ENCODE data around the gene TSPAN10. TPM values are rescaled to one million over a fixed set of nuclear protein-coding genes. Genes with fewer than 3 reads are reported as not detected.

Gene TSPAN10
- total RNA-seq, 5 donors from 2014 or later (not counting 1 experiment from before 2014, with no cell fraction given): 0.58 to 1.5 (median 0.66) TPM

GRCh38 chr17:81666092-81666341 lies 29.0 kb downstream of the TSPAN10 start:
- Histone ChIP-seq H3K9me3 (no peaks in the 10 kb centered on the region), H3K36me3 (ENCODE audit: control insufficient read depth in 2 of 2, extremely low read depth in 1 of 2, insufficient read depth in 1 of 2, low read length in 1 of 2) (peaks cover 4 to 32% of the 10 kb centered on the region in 2 donors), H3K4me3 (ENCODE audit: control insufficient read depth in 1 of 2, extremely low read depth in 1 of 2, low read length in 1 of 2) (peak overlapping the region; percentile 69 to 83), H3K27ac (ENCODE audit: low read length) (peak overlapping the region; percentile 61), H3K4me1 (ENCODE audit: control insufficient read depth in 1 of 2, extremely low read depth in 1 of 2, insufficient read depth in 2 of 2, low read length in 2 of 2) (peaks cover 35 to 62% of the 10 kb centered on the region in 2 experiments), H3K27me3 (replicated peaks in 1 of 2; ENCODE audit: control insufficient read depth in 2 of 2, extremely low read depth in 1 of 2, insufficient read depth in 2 of 2, low read length in 1 of 2) (no peaks in the 10 kb centered on the region)
- H3K4me1 Mint-ChIP-seq: peaks cover 38 to 52% (median 41%) of the 10 kb centered on the region in 3 donors
- CTCF ChIA-PET: no interaction called here
- H3K36me3 Mint-ChIP-seq: peaks cover 5% of the 10 kb centered on the region
- POLR2A ChIA-PET: interaction anchor here (0.5 to 0.6 kb wide), 2 partner anchors 475 to 615 kb away, joined by 3 to 5 read pairs; no protein-coding TSS in a partner anchor
- ATAC-seq (replicated peaks in 1 of 4) (peak; percentile 9 to 43 (median 40)), DNase-seq (peak in 6 of 35 experiments; percentile 13 to 49 (median 24))
- H3K9me3 Mint-ChIP-seq: no peaks in the 10 kb centered on the region
- H3K4me3 Mint-ChIP-seq: peak overlapping the region; percentile 81 to 90 (median 85)
- WGBS (ENCODE audit: insufficient coverage): under 1% methylated on average over 14 of the region's 16 CpGs
- peak overlapping the region; percentile 90 to 92 for H3K27ac Mint-ChIP-seq
- H3K27me3 Mint-ChIP-seq: no peaks in the 10 kb centered on the region

DNA sequence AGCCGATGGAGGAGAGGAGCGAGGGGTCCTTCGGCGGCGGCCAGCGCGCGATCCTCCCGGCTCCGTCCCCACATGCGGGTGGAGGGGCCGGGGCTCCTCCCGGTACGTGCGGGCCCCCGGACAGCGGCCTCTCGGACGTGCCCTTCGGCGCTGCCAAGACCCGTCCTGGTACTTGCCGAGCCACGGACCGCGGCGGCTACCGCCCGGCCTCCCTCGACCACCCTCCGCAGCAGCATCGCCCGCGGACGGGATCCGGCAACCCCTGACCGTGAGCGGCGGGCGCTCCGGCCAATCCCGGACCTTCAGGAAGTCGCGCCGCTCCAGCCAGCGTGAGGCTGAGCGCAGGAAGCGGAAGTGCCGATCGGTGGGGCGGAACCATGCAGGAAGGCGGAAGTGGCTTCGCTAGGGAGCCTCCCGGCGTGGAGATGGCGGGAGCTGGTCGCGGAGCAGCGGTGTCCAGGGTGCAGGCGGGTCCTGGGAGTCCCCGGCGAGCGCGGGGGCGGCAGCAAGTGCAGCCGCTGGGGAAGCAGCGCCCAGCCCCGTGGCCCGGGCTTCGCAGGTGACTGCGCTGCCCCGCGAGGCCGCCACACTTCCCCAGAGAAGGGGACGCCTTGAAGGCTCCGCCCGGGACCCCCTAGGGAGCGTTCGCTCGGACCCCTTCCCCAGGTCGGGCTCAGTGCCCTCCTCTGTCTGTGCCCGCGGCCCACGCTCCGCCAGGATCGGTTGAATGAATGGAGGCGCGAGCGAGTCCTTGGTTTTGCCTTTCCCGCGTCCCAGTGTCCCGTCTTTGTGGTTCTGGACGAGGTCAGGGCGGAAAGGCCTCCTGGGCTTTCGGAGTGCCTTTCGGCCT lies 29.6 kb downstream of the TSPAN10 start, which contains the start of the genes CCDC137 and OXLD1:
TSS of gene CCDC137 (plus strand) at position 396 of the 850 bp plus-strand sequence. CDS start at position 426, 30 bp downstream.
TSS of gene OXLD1 (minus strand) at position 264 of the 850 bp plus-strand sequence. CDS start at position 236, 28 bp downstream.
- Histone ChIP-seq H3K4me3 (ENCODE audit: control insufficient read depth in 1 of 2, extremely low read depth in 1 of 2, low read length in 1 of 2) (peak within 1 kb of the TSS; percentile 69 to 83), H3K36me3 (ENCODE audit: control insufficient read depth in 2 of 2, extremely low read depth in 1 of 2, insufficient read depth in 1 of 2, low read length in 1 of 2) (peaks cover 4 to 37% of the 10 kb centered on the region in 2 donors), H3K27ac (ENCODE audit: low read length) (peak within 1 kb of the TSS; percentile 61), H3K9me3 (no peaks in the 10 kb centered on the region), H3K27me3 (replicated peaks in 1 of 2; ENCODE audit: control insufficient read depth in 2 of 2, extremely low read depth in 1 of 2, insufficient read depth in 2 of 2, low read length in 1 of 2) (no peaks in the 10 kb centered on the region), H3K4me1 (ENCODE audit: control insufficient read depth in 1 of 2, extremely low read depth in 1 of 2, insufficient read depth in 2 of 2, low read length in 2 of 2) (peaks cover 33 to 62% of the 10 kb centered on the region in 2 experiments)
- Mint-ChIP-seq H3K27ac (peak within 1 kb of the TSS; percentile 90 to 92), H3K27me3 (no peaks in the 10 kb centered on the region), H3K4me3 (peak within 1 kb of the TSS; percentile 81 to 90 (median 85)), H3K4me1 (peaks cover 38 to 52% (median 41%) of the 10 kb centered on the region in 3 donors), H3K9me3 (no peaks in the 10 kb centered on the region), H3K36me3 (peaks cover 5% of the 10 kb centered on the region)
- DNase-seq (peak; percentile 83 to 97 (median 92)), ATAC-seq (replicated peaks in 1 of 4) (peak; percentile 91 to 94 (median 93))
- under 1% methylated on average over 96 of the region's 96 CpGs for WGBS (ENCODE audit: insufficient coverage)
- POLR2A ChIA-PET: interaction anchor here in 1 of 2 donors (0.6 kb wide), 1 partner anchor 476 kb away, joined by 3 read pairs; no protein-coding TSS in a partner anchor
- CTCF ChIA-PET: no interaction called here

GRCh38 chr17:81667754-81668153 lies 30.8 kb downstream of the TSPAN10 start:
- peaks cover 5% of the 10 kb centered on the region for H3K36me3 Mint-ChIP-seq
- Histone ChIP-seq H3K9me3 (no peaks in the 10 kb centered on the region), H3K36me3 (ENCODE audit: control insufficient read depth in 2 of 2, extremely low read depth in 1 of 2, insufficient read depth in 1 of 2, low read length in 1 of 2) (peaks cover 15 to 48% of the 10 kb centered on the region in 2 donors), H3K27ac (ENCODE audit: low read length) (no peak overlapping the region), H3K4me3 (ENCODE audit: control insufficient read depth in 1 of 2, extremely low read depth in 1 of 2, low read length in 1 of 2) (no peak overlapping the region), H3K27me3 (replicated peaks in 1 of 2; ENCODE audit: control insufficient read depth in 2 of 2, extremely low read depth in 1 of 2, insufficient read depth in 2 of 2, low read length in 1 of 2) (no peaks in the 10 kb centered on the region), H3K4me1 (ENCODE audit: control insufficient read depth in 1 of 2, extremely low read depth in 1 of 2, insufficient read depth in 2 of 2, low read length in 2 of 2) (peaks cover 23 to 54% of the 10 kb centered on the region in 2 experiments)
- POLR2A ChIA-PET: no interaction called here
- CTCF ChIA-PET: no interaction called here
- H3K27me3 Mint-ChIP-seq: no peaks in the 10 kb centered on the region
- no peak overlapping the region for H3K27ac Mint-ChIP-seq
- H3K4me3 Mint-ChIP-seq: peak overlapping the region; percentile 81 to 90 (median 85)
- DNase-seq: no peak
- WGBS (ENCODE audit: insufficient coverage): 81% methylated on average over 17 of the region's 18 CpGs
- no peak for ATAC-seq (replicated peaks in 1 of 4)
- H3K9me3 Mint-ChIP-seq: no peaks in the 10 kb centered on the region
- H3K4me1 Mint-ChIP-seq: peaks cover 34 to 42% (median 34%) of the 10 kb centered on the region in 3 donors

DNA sequence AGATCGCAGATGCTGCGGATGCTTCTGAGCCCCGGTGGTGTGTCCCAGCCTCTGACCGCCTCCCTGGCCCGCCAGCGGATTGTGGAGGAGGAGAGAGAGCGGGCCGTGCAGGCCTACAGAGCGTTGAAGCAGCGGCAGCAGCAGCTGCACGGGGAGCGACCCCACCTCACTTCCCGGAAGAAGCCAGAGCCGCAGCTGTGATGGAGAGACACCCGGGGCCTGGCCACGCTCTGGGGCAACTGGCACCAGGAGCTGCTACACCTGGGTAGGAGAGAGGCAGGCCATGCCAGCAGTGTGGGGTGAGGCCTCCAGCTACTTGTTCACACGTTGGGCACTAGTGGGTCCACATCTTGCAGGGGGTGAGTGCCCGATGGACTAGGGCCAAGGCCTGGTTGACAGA lies 35.5 kb downstream of the TSPAN10 start:
- Mint-ChIP-seq H3K4me1 (peaks cover 16 to 21% (median 16%) of the 10 kb centered on the region in 3 donors), H3K9me3 (no peaks in the 10 kb centered on the region), H3K4me3 (no peak overlapping the region), H3K27me3 (no peaks in the 10 kb centered on the region), H3K27ac (no peak overlapping the region), H3K36me3 (peaks cover 5% of the 10 kb centered on the region)
- no peak for DNase-seq
- 97% methylated on average over 8 of the region's 18 CpGs for WGBS (ENCODE audit: insufficient coverage)
- ChIA-PET CTCF (no interaction called here), POLR2A (no interaction called here)
- no peak for ATAC-seq (replicated peaks in 1 of 4)
- Histone ChIP-seq H3K27me3 (replicated peaks in 1 of 2; ENCODE audit: control insufficient read depth in 2 of 2, extremely low read depth in 1 of 2, insufficient read depth in 2 of 2, low read length in 1 of 2) (no peaks in the 10 kb centered on the region), H3K36me3 (ENCODE audit: control insufficient read depth in 2 of 2, extremely low read depth in 1 of 2, insufficient read depth in 1 of 2, low read length in 1 of 2) (peaks cover 16 to 51% of the 10 kb centered on the region in 2 donors), H3K4me1 (ENCODE audit: control insufficient read depth in 1 of 2, extremely low read depth in 1 of 2, insufficient read depth in 2 of 2, low read length in 2 of 2) (peaks cover 3 to 20% of the 10 kb centered on the region in 2 experiments), H3K4me3 (ENCODE audit: control insufficient read depth in 1 of 2, extremely low read depth in 1 of 2, low read length in 1 of 2) (no peak overlapping the region), H3K9me3 (no peaks in the 10 kb centered on the region), H3K27ac (ENCODE audit: low read length) (no peak overlapping the region)

- CTCF ChIA-PET: no interaction called here
- H3K27me3 ChIP-seq (replicated peaks in 1 of 2; ENCODE audit: control insufficient read depth in 2 of 2, extremely low read depth in 1 of 2, insufficient read depth in 2 of 2, low read length in 1 of 2): no peaks in the 10 kb centered on the region
- no peak overlapping the region for H3K4me3 ChIP-seq (ENCODE audit: control insufficient read depth in 1 of 2, extremely low read depth in 1 of 2, low read length in 1 of 2)
- Mint-ChIP-seq H3K27me3 (no peaks in the 10 kb centered on the region), H3K27ac (no peak overlapping the region), H3K4me3 (no peak overlapping the region), H3K36me3 (peaks cover under 1% of the 10 kb centered on the region), H3K4me1 (peaks cover 12 to 16% (median 13%) of the 10 kb centered on the region in 3 donors), H3K9me3 (no peaks in the 10 kb centered on the region)
- DNase-seq (no peak), ATAC-seq (replicated peaks in 1 of 4) (no peak)
- POLR2A ChIA-PET: no interaction called here
- H3K4me1 ChIP-seq (ENCODE audit: control insufficient read depth in 1 of 2, extremely low read depth in 1 of 2, insufficient read depth in 2 of 2, low read length in 2 of 2): peaks cover 0 to 16% of the 10 kb centered on the region in 2 experiments
- WGBS (ENCODE audit: insufficient coverage): 88% methylated on average over 6 of the region's 16 CpGs
- H3K27ac ChIP-seq (ENCODE audit: low read length): no peak overlapping the region
- H3K9me3 ChIP-seq: no peaks in the 10 kb centered on the region
- H3K36me3 ChIP-seq (ENCODE audit: control insufficient read depth in 2 of 2, extremely low read depth in 1 of 2, insufficient read depth in 1 of 2, low read length in 1 of 2): peaks cover 16 to 51% of the 10 kb centered on the region in 2 donors
Measured at GRCh38 chr17:81672954-81673353, 36.0 kb downstream of the TSPAN10 start.

DNA sequence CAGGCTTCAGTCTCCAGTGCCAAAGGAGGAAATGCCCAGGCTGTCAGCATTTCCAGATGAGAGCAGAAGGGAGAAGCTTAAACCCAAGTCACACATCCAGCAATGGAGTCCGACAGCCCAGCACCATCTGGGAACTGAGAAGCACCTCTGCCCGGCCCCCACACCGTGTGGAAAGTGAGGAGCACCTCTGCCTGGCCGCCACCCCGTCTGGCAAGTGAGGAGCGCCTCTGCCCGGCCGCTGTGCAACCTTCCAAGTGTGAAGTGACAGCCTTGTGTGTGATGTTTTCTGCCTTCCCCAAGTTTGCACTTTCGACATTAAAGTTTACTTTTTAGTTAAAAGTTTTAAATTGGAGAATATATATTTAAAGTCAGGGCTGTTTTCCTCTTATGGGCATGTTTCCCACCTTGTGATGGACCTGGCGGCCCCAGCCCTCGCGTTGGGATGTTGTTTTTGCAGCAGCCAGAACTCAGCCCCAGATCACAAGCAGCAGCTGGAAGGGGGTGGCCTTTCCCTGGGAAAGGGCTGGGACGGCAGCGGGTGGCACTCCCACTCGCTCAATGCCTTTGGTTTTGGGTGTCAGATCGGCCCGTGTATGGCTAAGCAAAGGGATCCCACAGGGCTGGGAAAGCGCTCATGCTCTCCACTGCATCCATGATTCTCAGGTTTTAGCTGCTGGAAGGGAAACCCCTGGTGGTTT lies 36.7 kb downstream of the TSPAN10 start:
- DNase-seq: no peak
- Mint-ChIP-seq H3K27me3 (no peaks in the 10 kb centered on the region), H3K9me3 (no peaks in the 10 kb centered on the region), H3K36me3 (no peaks in the 10 kb centered on the region), H3K4me1 (peaks cover 6 to 8% (median 7%) of the 10 kb centered on the region in 3 donors), H3K27ac (no peak overlapping the region), H3K4me3 (no peak overlapping the region)
- peaks cover 0 to 9% of the 10 kb centered on the region in 2 experiments for H3K4me1 ChIP-seq (ENCODE audit: control insufficient read depth in 1 of 2, extremely low read depth in 1 of 2, insufficient read depth in 2 of 2, low read length in 2 of 2)
- ChIA-PET CTCF (no interaction called here), POLR2A (no interaction called here)
- no peaks in the 10 kb centered on the region for H3K27me3 ChIP-seq (replicated peaks in 1 of 2; ENCODE audit: control insufficient read depth in 2 of 2, extremely low read depth in 1 of 2, insufficient read depth in 2 of 2, low read length in 1 of 2)
- no peak for ATAC-seq (replicated peaks in 1 of 4)
- H3K9me3 ChIP-seq: no peaks in the 10 kb centered on the region
- peaks cover 16 to 46% of the 10 kb centered on the region in 2 donors for H3K36me3 ChIP-seq (ENCODE audit: control insufficient read depth in 2 of 2, extremely low read depth in 1 of 2, insufficient read depth in 1 of 2, low read length in 1 of 2)
- no peak overlapping the region for H3K27ac ChIP-seq (ENCODE audit: low read length)
- no peak overlapping the region for H3K4me3 ChIP-seq (ENCODE audit: control insufficient read depth in 1 of 2, extremely low read depth in 1 of 2, low read length in 1 of 2)
- 83% methylated on average over 14 of the region's 18 CpGs for WGBS (ENCODE audit: insufficient coverage)
